ENCODE measurements around the gene FOXP2.

FOXP2 gene

DNA sequence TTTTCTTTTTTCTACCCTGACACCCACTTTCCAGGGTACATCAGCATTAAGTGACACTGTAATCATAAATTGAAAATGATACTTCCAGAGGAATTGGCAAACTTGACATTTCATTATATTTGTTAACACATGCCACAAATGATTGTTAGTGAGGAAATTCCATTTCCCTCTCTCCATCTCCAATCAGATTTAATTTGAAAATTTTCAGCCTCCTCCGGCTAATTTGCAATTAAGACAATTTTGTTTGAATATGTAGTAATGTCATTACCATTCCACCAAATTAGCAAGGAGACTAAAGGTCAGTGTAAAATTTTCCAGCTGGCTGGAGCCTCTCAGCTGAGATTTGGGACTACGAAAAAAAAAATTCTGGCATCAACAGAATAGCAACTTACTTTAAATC lies 242.7 kb downstream of the FOXP2 start:
- no peak for DNase-seq (ENCODE audit: low spot score)

DNA sequence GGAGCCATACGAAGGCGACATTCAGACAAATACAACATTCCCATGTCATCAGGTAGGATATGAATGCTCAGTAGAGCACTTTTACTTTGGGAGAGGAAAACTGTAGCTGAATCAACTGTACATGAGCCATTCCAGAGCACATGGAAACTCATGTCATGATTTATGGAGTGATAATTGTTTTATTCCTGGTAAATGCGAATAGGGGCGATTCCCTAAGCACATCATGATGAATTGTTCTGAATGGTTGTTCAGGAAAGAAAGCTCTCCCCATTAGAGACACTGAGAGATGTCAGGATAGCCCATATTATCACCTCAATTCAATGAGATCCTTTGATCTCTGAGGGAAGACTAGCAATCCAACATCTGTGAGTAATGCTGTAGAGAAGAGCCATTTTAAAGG lies 243.6 kb downstream of the FOXP2 start:
- DNase-seq (ENCODE audit: low spot score): no peak

- DNase-seq (ENCODE audit: low spot score): no peak
Observed at GRCh38 chr7:114659409-114660125, 245.0 kb downstream of the FOXP2 start.

DNA sequence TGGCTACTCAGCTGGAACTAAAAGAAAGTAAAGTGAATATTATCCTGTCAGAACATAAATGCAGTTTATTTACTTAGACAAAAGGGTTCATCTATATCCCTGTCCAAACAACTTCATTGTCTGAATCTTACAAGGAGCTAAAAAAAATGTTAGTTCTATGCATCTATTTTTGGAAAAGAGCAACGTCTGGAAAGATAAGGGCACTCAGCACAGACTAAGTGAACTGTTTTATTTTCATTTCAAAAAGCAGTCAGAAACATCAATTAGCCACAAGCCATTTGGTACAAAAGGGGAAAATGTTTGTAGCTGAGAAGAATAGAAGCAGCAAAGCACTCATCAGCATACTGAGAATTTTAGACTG lies 245.5 kb downstream of the FOXP2 start:
- DNase-seq (ENCODE audit: low spot score): no peak

DNA sequence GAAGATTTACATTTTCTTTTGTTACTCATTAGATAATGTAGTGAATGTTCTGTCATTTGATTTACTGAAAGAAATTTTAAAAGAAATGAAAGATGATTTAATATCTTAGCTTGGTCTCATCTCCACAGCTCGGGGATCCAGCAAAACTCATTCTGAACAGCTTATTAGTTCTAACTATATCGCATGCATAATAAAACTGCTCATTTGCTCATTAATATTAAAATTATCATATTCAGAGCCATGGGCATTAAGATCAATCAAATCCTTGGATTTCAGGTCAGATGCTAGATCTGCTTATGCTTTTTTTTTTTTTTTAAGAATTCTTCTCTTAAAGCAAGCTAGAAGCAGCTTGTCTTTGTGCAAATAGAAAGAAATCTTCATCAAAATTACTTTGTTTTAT lies 246.1 kb downstream of the FOXP2 start:
- no peak for DNase-seq (ENCODE audit: low spot score)

- no peak for DNase-seq (ENCODE audit: low spot score)
Observed at GRCh38 chr7:114662002-114662677, 247.5 kb downstream of the FOXP2 start.

DNA sequence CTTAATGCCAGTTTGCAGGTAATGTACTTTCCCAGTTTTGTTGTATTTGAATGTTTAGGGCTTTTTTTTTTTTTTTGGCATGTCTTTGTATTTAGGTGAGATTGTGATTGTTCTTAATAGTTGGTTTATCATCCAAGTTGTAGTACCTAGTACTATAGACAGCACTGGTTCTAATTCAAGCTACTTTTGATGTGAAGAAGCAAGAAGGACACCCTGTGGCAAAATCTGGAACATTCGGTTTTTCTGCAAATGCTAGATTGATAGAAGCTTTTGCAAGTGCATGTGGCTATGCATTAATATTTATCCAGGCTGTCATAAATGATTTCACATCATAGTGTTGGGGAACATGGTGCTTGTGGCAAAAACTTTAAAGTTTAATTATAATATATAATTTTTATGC lies 248.9 kb downstream of the FOXP2 start:
- no peak for DNase-seq (ENCODE audit: low spot score)

- no peak for DNase-seq (ENCODE audit: low spot score)
Observed at GRCh38 chr7:114670676-114671075, 256.1 kb downstream of the FOXP2 start.

DNA sequence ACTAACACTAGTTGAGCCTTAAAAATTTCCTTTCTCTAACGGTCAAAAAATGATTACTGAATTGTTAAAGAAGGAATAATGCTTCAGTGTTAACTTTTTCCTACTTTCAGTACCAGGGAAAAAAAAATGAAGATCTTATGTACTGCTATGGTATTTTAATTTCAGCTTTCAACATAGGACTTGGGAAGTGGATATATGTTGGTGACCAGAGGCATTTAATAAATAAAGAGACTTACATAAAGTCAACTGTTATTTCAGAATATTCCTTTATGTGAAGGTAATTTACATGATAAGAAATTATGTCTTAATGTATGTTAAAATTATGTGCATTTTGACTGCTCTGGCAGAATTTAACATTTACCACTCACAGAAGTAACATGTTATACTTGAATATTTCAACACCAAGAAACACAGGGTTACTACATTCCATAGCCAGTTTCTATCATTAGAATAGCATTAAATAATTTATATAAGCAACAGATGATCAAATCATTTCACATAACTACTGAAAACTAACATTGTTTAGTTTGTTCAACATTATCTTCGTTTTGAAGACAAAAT lies 257.0 kb downstream of the FOXP2 start:
- DNase-seq (ENCODE audit: low spot score): no peak

DNA sequence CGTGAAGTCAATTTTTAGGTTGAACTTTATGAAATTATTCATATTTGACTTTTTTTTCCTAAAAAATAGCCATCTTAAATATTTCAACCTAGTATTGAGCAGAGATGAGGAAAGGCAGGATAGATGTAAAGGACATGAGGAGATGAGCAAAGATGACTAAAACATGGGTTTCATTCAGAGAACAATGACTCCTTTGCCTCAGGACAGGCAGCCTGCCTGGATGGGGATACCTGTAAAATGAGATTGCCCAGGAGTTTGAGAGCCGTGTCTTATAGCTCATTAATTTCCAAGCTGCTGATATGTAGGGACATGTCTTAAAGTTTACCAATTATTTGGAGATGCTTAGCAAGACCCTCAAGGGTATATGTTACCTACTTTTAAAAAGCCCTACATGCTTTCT lies 263.5 kb downstream of the FOXP2 start:
- no peak for DNase-seq (ENCODE audit: low spot score)

DNA sequence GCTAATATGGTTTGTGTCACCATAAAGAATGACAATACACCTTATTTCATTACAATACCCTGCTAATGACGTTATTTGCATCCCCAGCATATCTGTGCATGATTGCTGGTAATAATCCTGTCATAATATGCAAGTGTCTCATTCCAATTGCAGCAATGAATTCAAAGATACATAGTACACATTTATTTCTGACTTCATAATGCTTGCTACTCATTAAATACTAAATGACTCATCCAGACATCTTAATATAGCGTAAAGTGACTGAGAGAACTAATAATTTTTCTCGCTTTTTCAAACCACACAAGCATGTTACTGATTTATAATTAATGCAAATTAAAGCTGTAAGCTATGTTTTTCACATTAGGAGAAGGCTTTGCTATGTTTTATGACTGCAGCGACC lies 272.6 kb downstream of the FOXP2 start:
- no peak for DNase-seq (ENCODE audit: low spot score)

GRCh38 chr7:114688443-114689055 lies 273.9 kb downstream of the FOXP2 start:
- no peak for DNase-seq (ENCODE audit: low spot score)

- no peak for DNase-seq (ENCODE audit: low spot score)
Observed at GRCh38 chr7:114689406-114689805, 274.8 kb downstream of the FOXP2 start.

GRCh38 chr7:114691605-114692004 lies 277.0 kb downstream of the FOXP2 start:
- DNase-seq (ENCODE audit: low spot score): no peak

GRCh38 chr7:114695182-114695581 lies 280.6 kb downstream of the FOXP2 start:
- no peak for DNase-seq (ENCODE audit: low spot score)

GRCh38 chr7:114700247-114700928 lies 285.8 kb downstream of the FOXP2 start:
- DNase-seq (ENCODE audit: low spot score): no peak

- DNase-seq (ENCODE audit: low spot score): no peak
Observed at GRCh38 chr7:114703677-114704076, 289.1 kb downstream of the FOXP2 start.

GRCh38 chr7:114708646-114709045 lies 294.0 kb downstream of the FOXP2 start:
- no peak for DNase-seq (ENCODE audit: low spot score)

DNA sequence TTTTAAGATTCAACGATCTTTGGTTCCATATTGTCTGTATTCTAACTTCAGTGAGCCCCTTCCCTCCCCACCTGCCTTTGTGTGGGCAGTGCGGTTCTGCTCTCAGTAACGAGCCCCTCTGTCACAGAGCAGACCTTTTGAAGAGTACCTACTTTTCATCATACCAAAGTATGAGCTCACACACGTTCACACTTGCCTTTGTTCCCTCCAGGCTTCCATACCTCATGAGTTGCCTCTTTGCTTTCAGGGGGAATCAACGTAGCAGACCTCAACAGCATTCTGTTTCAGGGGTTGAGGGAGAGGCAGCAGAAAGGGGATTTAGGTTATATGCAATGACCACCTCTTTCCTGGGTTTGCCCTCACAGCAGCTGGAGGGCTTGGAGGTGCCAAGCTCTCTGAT lies 295.9 kb downstream of the FOXP2 start:
- no peak for DNase-seq (ENCODE audit: low spot score)

DNA sequence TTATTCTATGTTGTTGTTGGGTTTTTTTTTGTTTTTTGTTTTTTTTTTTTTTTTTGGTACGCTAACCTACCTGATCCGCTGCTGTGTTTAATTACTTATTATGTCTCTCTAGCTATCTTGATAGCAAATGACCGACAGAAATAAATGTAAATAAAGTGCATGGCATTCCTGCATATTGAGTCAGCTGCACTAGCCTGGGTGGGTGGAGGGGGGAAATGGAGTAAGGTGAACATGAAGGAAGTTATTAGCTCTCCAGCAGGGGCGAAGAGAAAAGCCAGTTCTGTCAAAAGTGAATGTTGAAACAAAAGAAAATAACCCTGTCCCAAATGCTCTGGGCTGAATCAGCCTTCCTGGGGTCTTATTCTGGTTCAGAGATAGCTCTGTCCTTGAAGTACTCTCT lies 296.6 kb downstream of the FOXP2 start:
- DNase-seq (ENCODE audit: low spot score): no peak

- DNase-seq (ENCODE audit: low spot score): no peak
Observed at GRCh38 chr7:114715907-114716306, 301.3 kb downstream of the FOXP2 start.

- DNase-seq (ENCODE audit: low spot score): no peak
Observed at GRCh38 chr7:114718861-114719260, 304.2 kb downstream of the FOXP2 start.

DNA sequence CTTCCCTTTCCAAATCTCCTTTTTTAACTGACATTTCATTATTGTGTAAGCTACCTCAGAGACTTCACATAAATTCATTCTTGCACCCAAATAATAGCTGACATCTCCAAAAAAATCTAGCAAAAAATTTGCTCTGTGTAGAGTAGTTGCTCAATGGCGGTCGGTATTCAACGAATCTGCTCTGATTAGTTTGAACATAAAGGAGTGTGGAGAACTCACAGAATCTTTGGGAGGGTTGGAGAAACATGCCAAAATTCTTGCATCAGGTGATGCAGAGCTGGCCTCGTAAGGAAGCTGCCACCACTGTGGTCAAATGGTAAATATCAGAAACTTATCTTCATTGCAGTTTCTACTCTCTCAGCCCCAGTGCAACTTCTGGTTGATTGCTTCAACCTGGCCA lies 306.1 kb downstream of the FOXP2 start:
- DNase-seq (ENCODE audit: low spot score): no peak

All from COLO829 (cell line).